HTR-8/SVneo (cell line): Measurements from ENCODE around the gene BCL2L1.
A peak's percentile ranks its signal among the peaks of the same experiment; 100 is the strongest.

Source experiments
- DNase-seq: peaks from one replicate; pipeline ENCODE4 v3.0.0; 2011; ENCODE audit warnings: low spot score, mixed read lengths; ENCODE audit not compliant: insufficient read length
- FAIRE-seq: peaks from 2 replicates; lab custom pipeline; 2011; peaks lifted over from hg19 to GRCh38; lab: Jason Lieb, UNC

Gene BCL2L1

GRCh38 chr20:31695849-31696804, 26.5 kb downstream of the BCL2L1 start:
- FAIRE-seq (peak; percentile 89), DNase-seq (peak; percentile 85)

DNA sequence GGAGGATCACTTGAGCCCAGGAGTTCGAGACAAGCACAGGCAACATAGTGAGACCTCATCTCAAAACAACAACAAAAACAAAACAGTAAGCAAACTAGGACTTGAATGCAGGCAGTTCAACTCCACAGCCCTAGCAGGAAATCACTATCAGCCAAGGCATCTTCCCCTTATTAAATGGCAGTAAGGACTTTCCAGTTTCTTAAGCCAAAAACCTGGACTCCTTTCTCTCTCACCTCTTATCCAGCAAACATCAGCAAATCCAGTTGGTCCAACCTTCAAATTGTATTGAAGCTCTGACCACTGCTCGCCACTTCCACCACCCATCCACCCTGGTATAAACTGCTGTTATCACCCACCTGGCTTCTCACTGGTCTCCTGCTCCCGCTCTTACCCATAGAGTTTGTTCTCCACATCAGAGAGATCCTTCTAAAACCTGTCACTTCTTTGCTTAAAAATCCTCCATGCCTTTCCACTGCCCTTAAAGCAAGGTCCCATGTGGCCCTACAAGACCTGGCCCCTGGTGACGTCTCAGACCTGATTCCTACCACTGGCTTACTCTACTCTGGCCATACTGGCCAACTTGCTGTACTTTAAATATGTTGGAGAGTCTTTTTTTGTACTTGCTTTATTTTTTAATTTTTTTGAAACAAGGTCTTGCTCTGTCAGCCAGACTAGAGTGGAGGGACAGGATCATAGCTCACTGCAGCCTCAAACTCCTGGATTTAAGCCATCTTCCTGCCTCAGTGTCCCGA, 27.6 kb downstream of the BCL2L1 start:
- FAIRE-seq (no peak), DNase-seq (no peak)

GRCh38 chr20:31693987-31694661, 28.5 kb downstream of the BCL2L1 start:
- DNase-seq (no peak), FAIRE-seq (no peak)

- DNase-seq (no peak), FAIRE-seq (no peak)
These were observed 29.3 kb downstream of the BCL2L1 start for GRCh38 chr20:31693402-31693801.

GRCh38 chr20:31691646-31692275, 30.9 kb downstream of the BCL2L1 start:
- FAIRE-seq (peak; percentile 58), DNase-seq (no peak)

GRCh38 chr20:31690124-31690666, 32.5 kb downstream of the BCL2L1 start:
- FAIRE-seq = no peak
- no peak for DNase-seq

GRCh38 chr20:31689141-31689540, 33.5 kb downstream of the BCL2L1 start:
- DNase-seq (no peak), FAIRE-seq (no peak)

DNA sequence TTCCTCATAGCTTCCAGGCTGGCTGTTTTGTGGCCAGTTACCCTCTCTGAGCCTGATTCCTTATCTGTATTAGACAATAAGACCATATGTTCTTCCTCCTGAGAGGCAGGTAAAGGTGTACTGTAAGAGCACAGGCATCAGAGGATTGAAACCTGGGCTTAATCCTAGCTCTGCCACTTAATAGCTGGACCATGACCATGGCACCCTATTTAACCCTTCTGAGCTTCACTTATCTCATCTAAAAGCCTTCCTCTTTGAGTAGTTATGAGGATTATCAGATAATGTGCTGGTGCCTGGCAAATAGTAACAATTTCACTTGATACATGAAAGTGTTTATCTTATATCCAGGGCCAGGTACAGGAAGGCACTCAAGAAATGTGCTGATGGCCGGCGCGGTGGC, 34.9 kb downstream of the BCL2L1 start:
- no peak for DNase-seq
- no peak for FAIRE-seq

GRCh38 chr20:31685853-31686643, 36.6 kb downstream of the BCL2L1 start:
- no peak for DNase-seq
- FAIRE-seq = no peak

- no peak for DNase-seq
- FAIRE-seq = no peak
These were observed 38.3 kb downstream of the BCL2L1 start for GRCh38 chr20:31684153-31685015.

- FAIRE-seq (no peak), DNase-seq (no peak)
These were observed 39.7 kb downstream of the BCL2L1 start for GRCh38 chr20:31682927-31683326.

- no peak for FAIRE-seq
- no peak for DNase-seq
These were observed 40.3 kb downstream of the BCL2L1 start for GRCh38 chr20:31682352-31682751.

- FAIRE-seq (no peak), DNase-seq (no peak)
These were observed 40.9 kb downstream of the BCL2L1 start for GRCh38 chr20:31681769-31682168.

DNA sequence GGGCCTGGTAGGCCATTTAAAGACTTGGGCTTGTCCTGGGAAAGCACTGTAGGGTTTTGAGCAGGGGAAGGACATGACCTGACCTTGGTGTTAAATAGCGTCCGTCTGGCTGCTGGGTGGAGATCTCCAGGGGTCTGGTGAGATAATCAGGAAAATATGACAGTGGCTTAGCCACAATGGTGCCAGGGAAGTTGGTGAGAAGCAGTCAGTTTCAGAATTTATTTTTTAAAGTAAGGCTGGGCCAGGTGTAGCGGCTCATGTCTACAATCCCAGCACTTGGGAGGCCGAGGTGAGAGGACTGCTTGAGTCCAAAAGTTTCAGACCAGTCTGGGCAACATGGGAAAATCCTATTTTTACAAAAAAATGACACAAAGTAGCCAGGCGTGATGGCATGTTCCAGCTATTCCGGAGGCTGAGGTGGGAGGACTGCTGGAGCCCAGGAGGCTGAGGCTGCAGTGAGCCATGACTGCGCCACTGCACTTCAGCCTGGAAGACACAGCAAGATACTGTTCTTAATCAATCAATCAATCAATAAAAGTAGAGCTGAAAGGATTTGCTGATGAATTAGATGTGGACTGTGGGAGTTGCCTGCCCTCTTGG, 41.4 kb downstream of the BCL2L1 start:
- no peak for FAIRE-seq

DNA sequence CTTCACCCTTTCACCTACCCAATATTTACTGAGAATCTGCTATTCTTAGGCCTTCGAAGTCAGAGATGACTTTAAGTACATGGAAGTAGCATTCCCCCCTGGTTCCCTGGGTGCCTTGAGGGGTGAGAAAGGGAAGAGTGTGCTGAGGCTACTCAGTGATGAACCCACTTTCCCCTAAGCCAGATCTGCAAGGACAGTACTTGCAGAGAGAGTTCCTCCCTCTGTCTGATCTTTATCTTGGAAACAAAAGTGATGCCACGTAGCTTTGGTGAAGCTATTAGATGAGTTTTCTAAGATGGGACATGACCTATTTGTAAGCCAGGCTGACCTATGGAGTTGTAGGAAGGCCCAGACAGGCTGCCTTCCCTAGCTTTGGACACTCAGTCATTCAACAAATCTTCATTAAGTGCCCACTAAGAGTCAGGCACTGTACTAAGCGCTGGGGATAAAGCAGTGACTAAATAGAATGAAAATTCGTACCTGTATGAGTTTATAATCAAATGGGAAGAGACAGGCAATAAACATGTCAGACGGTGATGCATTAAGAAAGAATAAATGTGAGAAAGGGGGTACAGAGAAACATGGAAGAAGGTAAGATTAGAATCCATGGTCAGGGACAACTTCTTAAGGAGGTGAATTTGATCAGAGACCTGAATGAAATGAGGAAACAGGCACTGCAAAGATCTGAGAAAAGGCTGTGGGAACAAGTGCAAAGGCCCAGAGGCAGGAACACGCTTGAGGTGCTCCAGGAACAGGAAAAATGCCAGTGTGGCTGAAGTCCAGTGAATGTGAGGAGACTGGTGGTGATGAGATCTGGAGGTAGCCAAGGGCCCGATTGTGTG, 42.2 kb downstream of the BCL2L1 start:
- no peak for FAIRE-seq
- DNase-seq = no peak

More for the DNA sequence above, 41.4 kb downstream of the BCL2L1 start:
- no peak for DNase-seq

DNA sequence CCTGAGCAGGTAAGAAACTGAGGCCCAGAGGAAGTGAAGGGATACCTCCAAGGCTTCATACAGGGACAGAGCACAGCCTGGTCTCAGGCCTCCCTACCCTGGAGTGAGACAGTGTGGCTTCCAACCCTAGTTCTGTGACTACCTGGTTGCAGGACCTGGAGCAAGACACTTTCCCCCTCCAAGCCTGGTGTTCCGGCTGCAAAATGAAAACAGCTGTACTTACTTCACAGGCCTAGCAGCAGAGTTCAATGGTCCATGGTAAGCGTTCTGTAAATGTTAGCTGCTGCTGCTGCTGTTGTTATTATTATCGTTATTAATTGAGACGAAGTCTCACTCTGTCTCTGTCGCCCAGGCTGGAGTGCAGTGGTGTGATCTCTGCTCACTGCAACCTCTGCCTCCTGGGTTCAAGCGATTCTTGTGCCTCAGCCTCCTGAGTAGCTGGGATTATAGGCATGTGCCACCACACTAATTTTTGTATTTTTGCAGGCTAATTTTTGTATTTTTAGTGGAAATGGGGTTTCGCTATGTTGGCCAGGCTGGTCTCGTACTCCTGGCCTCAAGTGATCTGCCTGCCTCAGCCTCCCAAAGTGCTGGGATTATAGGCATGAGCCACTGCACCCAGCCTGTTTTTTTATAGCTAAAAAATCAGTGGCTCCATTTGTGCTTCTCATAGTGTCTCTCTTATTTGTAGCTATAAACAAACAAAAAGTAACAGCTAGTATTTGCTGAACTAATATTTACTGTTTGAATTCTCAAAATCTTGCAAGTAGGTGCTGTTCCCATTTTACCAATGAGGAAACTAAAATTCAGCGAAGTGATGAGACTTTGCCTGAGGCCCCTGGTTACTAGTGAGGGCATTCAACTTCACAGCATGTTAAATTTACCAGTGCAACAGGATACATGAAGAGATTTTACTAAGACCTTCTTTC, 43.0 kb downstream of the BCL2L1 start:
- DNase-seq = no peak
- no peak for FAIRE-seq
